HK-2 (cell line): ENCODE results near the gene TRPM6.

ENCODE experiments used
- DNase-seq: peaks from one replicate; pipeline ENCODE4 v3.0.0-alpha.2; 2018; ENCODE audit not compliant: unreplicated experiment

TRPM6 gene

DNA sequence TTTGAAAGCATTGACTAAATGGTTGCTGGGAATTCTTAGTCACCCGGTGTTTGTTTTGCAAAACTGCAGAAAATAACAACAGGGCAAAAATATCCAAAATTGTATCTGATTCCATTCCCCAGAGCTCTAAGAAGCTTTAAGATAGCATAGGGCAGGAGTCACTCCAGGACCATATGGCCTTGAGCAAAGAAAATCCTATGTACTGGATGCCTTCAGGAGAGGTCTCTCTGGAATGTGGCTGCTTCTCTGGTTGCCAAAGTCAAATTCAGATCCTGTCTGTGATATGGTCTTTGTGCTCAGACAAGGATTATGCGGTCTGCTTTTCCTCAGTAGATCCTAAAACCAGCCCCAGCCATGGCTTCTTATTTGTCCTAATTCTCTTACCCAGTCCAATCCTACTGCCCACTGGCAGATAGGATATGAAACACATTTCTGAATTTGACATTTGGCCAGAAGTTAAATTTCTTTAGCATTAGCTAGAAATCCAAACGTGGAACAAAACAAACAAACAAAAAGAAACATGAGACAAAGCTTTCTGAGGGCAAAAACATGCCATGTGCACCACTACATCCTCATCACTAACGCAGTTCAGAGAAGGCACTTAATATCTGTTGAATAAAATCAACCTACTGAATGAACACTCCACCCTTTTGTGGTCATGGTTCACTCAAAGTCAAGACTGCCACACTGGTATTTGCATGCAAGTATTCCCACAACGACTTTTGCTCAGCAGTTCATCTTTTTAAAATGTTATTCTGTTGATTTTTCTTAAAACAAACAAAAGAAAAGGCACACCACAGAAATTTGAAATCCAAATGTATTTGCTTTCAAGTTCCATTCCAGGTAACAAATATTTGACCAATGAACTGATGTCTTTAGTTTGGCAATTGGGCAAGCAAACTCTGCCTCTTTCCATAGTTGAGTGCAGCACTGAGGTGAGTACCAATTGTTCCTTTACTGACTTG, 165.7 kb downstream of the TRPM6 start:
- DNase-seq: no peak

- no peak for DNase-seq
These were observed 168.4 kb downstream of the TRPM6 start for GRCh38 chr9:74719306-74719705.

DNA sequence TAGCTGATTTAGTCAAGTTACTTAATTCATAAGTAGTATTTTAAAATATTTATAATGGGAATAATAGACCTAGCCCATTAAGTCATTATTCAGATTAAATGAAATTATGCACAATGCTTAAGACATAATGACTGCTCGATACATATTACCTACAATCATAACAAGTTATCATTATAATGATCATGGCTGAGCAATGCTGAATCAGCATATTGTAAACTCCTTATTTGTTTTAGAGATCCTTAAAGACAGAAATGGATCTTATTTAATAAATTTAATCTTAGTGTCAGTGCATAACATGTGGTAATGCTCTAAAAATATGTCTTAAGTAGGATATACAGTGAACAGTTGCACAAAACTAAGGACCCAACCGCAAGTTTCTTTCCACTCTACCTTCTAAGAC, 169.0 kb downstream of the TRPM6 start:
- DNase-seq: no peak

DNA sequence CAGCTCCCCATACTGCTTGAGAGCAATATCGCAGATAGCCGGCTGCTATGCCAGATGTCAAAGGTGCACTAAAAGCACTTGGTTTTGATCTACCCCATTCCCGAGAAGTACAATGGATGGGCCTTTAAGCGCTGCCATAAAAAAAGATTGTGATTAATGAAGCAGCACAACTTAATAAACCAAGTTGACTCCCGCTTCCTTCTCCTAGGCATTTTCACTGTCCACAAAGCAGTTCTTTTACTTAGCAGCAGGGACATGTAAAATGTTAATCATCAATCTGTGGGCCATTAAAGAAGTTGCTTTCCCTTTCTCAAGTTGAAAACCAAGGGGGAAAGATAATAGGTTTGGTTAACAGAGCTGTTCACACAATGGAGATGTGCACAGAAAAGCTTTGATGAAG, 176.4 kb downstream of the TRPM6 start:
- no peak for DNase-seq

DNA sequence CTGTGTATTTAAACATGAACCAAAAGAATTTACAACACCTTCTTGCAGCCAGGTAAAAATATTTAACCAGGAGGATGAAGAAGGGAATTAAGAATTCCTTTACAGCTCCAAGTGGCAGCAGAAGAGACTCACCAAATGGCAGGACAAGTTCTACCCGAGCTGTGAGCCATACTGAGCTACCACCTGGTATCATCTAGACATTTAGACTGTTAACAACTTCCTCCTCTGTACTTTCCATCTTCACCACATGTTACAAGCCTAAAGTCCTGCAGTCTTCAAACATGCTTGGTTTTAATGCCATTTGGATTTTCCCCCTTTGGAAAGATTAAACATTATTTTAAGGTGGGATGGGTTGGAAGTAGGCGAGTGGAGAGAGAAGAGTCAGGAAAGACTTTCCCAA, 190.2 kb downstream of the TRPM6 start:
- no peak for DNase-seq

- DNase-seq: no peak
These were observed 191.2 kb downstream of the TRPM6 start for GRCh38 chr9:74696520-74696919.

- DNase-seq: no peak
These were observed 196.7 kb downstream of the TRPM6 start for GRCh38 chr9:74691058-74691457.

- no peak for DNase-seq
These were observed 204.4 kb downstream of the TRPM6 start for GRCh38 chr9:74683322-74683721.

- no peak for DNase-seq
These were observed 205.8 kb downstream of the TRPM6 start for GRCh38 chr9:74681906-74682305.

GRCh38 chr9:74674077-74674476, 213.6 kb downstream of the TRPM6 start:
- no peak for DNase-seq
